Measurements from ENCODE around the gene GMDS.

GMDS gene

GRCh38 chr6:2133716-2134310 is 111.6 kb downstream of the GMDS start:
- no peak for DNase-seq (ENCODE audit: low read depth)

GRCh38 chr6:2132916-2133315 is 112.5 kb downstream of the GMDS start:
- no peak for DNase-seq (ENCODE audit: low read depth)

GRCh38 chr6:2132416-2132815 is 113.0 kb downstream of the GMDS start:
- DNase-seq (ENCODE audit: low read depth) = no peak

GRCh38 chr6:2129182-2129621 is 116.2 kb downstream of the GMDS start:
- no peak for DNase-seq (ENCODE audit: low read depth)

- DNase-seq (ENCODE audit: low read depth) = no peak
Observed at GRCh38 chr6:2127484-2127911, 117.9 kb downstream of the GMDS start.

- DNase-seq (ENCODE audit: low read depth) = no peak
Observed at GRCh38 chr6:2126351-2126750, 119.1 kb downstream of the GMDS start.

- DNase-seq (ENCODE audit: low read depth) = no peak
Observed at GRCh38 chr6:2125158-2125557, 120.2 kb downstream of the GMDS start.

- no peak for DNase-seq (ENCODE audit: low read depth)
Observed at GRCh38 chr6:2124260-2124709, 121.1 kb downstream of the GMDS start.

GRCh38 chr6:2120912-2121311 is 124.5 kb downstream of the GMDS start:
- no peak for DNase-seq (ENCODE audit: low read depth)

- DNase-seq (ENCODE audit: low read depth) = no peak
Observed at GRCh38 chr6:2119275-2119674, 126.1 kb downstream of the GMDS start.

- DNase-seq (ENCODE audit: low read depth) = no peak
Observed at GRCh38 chr6:2118136-2118535, 127.3 kb downstream of the GMDS start.

- no peak for DNase-seq (ENCODE audit: low read depth)
Observed at GRCh38 chr6:2117447-2117846, 128.0 kb downstream of the GMDS start.

- DNase-seq (ENCODE audit: low read depth) = no peak
Observed at GRCh38 chr6:2116496-2116895, 128.9 kb downstream of the GMDS start.

- no peak for DNase-seq (ENCODE audit: low read depth)
Observed at GRCh38 chr6:2114100-2114499, 131.3 kb downstream of the GMDS start.

GRCh38 chr6:2111162-2111677 is 134.2 kb downstream of the GMDS start:
- DNase-seq (ENCODE audit: low read depth) = no peak

GRCh38 chr6:2110504-2110903 is 134.9 kb downstream of the GMDS start:
- DNase-seq (ENCODE audit: low read depth) = no peak

GRCh38 chr6:2109796-2110195 is 135.6 kb downstream of the GMDS start:
- no peak for DNase-seq (ENCODE audit: low read depth)

GRCh38 chr6:2108700-2109306 is 136.6 kb downstream of the GMDS start:
- no peak for DNase-seq (ENCODE audit: low read depth)

GRCh38 chr6:2104524-2104880 is 140.9 kb downstream of the GMDS start:
- DNase-seq (ENCODE audit: low read depth) = no peak

GRCh38 chr6:2103765-2104523 is 141.5 kb downstream of the GMDS start:
- no peak for DNase-seq (ENCODE audit: low read depth)

GRCh38 chr6:2102966-2103365 is 142.4 kb downstream of the GMDS start:
- no peak for DNase-seq (ENCODE audit: low read depth)

- no peak for DNase-seq (ENCODE audit: low read depth)
Observed at GRCh38 chr6:2102316-2102883, 143.0 kb downstream of the GMDS start.

GRCh38 chr6:2101213-2101612 is 144.2 kb downstream of the GMDS start:
- DNase-seq (ENCODE audit: low read depth) = no peak
